Measurements from ENCODE around the gene SPAG6. TPM values are rescaled to one million over a fixed set of nuclear protein-coding genes. Genes with fewer than 3 reads are reported as not detected.

The SPAG6 gene
- total and polyA plus RNA-seq, 9 of the 15 experiments (the other 6 are each of a cell fraction or from before 2014, with no cell fraction given), result 3.5 to 23.1 (median 11.8) TPM

DNA sequence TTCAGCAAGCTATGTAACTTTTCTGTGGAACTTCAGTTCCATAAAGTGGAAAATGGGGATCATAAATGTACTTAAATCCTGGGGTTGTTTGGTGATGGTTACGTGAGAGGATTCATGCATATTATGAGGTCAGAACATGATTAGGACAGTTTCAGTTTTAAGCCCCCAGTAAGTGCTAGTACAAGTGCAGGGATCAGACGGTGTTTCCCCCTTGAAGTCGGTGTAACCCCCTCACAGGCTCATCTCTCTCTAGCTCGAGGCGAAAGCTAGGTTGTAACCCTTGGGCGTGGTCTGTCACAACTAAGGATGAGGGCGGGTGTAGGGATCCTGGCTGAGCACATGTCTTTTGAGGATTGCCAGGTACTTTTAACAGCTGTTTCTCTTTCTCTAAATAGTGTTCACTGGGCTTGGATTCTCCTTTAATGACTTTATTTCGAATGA is 84.7 kb downstream of the SPAG6 start:
- DNase-seq (ENCODE audit: extremely low read depth in 1 of 4, low spot score in 3 of 4) (peak; percentile 20 to 65 (median 43)), FAIRE-seq (peak; percentile 78), ATAC-seq (peak; percentile 80)
- H3K27ac ChIP-seq (ENCODE audit: extremely low read depth, low read depth, low read length), result peak overlapping the region; percentile 58; the same call in 2 of the 3 replicates
- no peaks in the 10 kb centered on the region for H3K9me3 ChIP-seq (replicated peaks; ENCODE audit: control insufficient read depth, insufficient read depth, low read depth, low read length)
- POLR2A ChIA-PET, result interaction anchor here (0.7 to 1.8 kb wide), 4 partner anchors 12 to 74 kb away, joined by 3 to 9 read pairs (median 3); no protein-coding TSS in a partner anchor
- no peaks in the 10 kb centered on the region for H3K79me2 ChIP-seq (ENCODE audit: control insufficient read depth, insufficient read depth, low read length)
- H3K36me3 ChIP-seq (ENCODE audit: control insufficient read depth, insufficient read depth, low read length), result no peaks in the 10 kb centered on the region
- H3K4me1 ChIP-seq (replicated peaks in 1 of 2; ENCODE audit: control insufficient read depth in 2 of 2, insufficient read depth in 2 of 2, low read length in 2 of 2), result peaks cover 9 to 52% of the 10 kb centered on the region in 2 experiments
- in situ Hi-C loops (cut with MboI), result no loop called here
- H3K9ac ChIP-seq (ENCODE audit: insufficient read depth in 1 of 2, low read depth in 2 of 2, low read length in 2 of 2), result peak overlapping the region; percentile 31 to 57; a peak in 3 of 4 replicates
- no peak overlapping the region for H3K4me3 ChIP-seq
- H3K27me3 ChIP-seq (ENCODE audit: control insufficient read depth in 2 of 2, insufficient read depth in 2 of 2, low read length in 2 of 2), result no peaks in the 10 kb centered on the region
- CTCF ChIA-PET (ENCODE audit: low intra/inter-chr PET ratio), result no interaction called here
- intact Hi-C loops (cut with micrococcal nuclease), result loop anchor here (10.0 kb wide), 1 partner anchor 415 kb away; no protein-coding TSS in a partner anchor
- H3K4me2 ChIP-seq (ENCODE audit: insufficient read depth, low read length), result peak overlapping the region; percentile 47
- H4K20me1 ChIP-seq (replicated peaks; ENCODE audit: control insufficient read depth, insufficient read depth, low read length), result no peaks in the 10 kb centered on the region
- 18% methylated on average over 8 of the region's 8 CpGs for WGBS (ENCODE audit: insufficient coverage, low coverage, missing lambda C conversion rate)
- no peaks in the 10 kb centered on the region for H3K9me1 ChIP-seq (ENCODE audit: control insufficient read depth, insufficient read depth, low read length)
- BruUV-seq (replicated peaks), result no TSS peak
- peak overlapping the region; percentile 95 for H2AFZ ChIP-seq (ENCODE audit: low read depth, low read length)
- TF ChIP-seq PHF21A (IDR thresholded peaks at IDR 0.05; ENCODE audit: borderline replicate concordance, low read depth) (no peak), FOSL1 (tag; conservative IDR thresholded peaks at IDR 0.05) (no peak), MYC (IDR thresholded peaks at IDR 0.05; ENCODE audit: low read depth, low read length) (peak; percentile 40; the same call in 1 of the 2 replicates), MYC (CRISPR knock-in tag; IDR thresholded peaks at IDR 0.05; ENCODE audit: borderline replicate concordance, low read depth) (no peak), EP400 (IDR thresholded peaks at IDR 0.05) (peak; percentile 42; the same call in 1 of the 2 replicates)
- TF ChIP-seq, protein P1, sequence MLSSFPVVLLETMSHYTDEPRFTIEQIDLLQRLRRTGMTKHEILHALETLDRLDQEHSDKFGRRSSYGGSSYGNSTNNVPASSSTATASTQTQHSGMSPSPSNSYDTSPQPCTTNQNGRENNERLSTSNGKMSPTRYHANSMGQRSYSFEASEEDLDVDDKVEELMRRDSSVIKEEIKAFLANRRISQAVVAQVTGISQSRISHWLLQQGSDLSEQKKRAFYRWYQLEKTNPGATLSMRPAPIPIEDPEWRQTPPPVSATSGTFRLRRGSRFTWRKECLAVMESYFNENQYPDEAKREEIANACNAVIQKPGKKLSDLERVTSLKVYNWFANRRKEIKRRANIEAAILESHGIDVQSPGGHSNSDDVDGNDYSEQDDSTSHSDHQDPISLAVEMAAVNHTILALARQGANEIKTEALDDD (IDR thresholded peaks at IDR 0.05), result 0 out of 2 replicates have a peak, but pooled peaks have one; percentile 45
- TF ChIP-seq, protein P2, sequence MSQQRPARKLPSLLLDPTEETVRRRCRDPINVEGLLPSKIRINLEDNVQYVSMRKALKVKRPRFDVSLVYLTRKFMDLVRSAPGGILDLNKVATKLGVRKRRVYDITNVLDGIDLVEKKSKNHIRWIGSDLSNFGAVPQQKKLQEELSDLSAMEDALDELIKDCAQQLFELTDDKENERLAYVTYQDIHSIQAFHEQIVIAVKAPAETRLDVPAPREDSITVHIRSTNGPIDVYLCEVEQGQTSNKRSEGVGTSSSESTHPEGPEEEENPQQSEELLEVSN (IDR thresholded peaks at IDR 0.05; ENCODE audit: borderline replicate concordance in 1 of 2, extremely low read depth in 1 of 2, insufficient read depth in 1 of 2, insufficient read length in 1 of 2, low read depth in 1 of 2, low read length in 1 of 2, poor library complexity in 1 of 2, severe bottlenecking in 1 of 2), result peak; percentile 51 to 78
- TF ChIP-seq, protein P3, sequence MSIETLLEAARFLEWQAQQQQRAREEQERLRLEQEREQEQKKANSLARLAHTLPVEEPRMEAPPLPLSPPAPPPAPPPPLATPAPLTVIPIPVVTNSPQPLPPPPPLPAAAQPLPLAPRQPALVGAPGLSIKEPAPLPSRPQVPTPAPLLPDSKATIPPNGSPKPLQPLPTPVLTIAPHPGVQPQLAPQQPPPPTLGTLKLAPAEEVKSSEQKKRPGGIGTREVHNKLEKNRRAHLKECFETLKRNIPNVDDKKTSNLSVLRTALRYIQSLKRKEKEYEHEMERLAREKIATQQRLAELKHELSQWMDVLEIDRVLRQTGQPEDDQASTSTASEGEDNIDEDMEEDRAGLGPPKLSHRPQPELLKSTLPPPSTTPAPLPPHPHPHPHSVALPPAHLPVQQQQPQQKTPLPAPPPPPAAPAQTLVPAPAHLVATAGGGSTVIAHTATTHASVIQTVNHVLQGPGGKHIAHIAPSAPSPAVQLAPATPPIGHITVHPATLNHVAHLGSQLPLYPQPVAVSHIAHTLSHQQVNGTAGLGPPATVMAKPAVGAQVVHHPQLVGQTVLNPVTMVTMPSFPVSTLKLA (conservative IDR thresholded peaks at IDR 0.05), result peak in 1 of 2 experiments; percentile 41; a peak in 1 of 4 replicates
- TF ChIP-seq, protein P4, sequence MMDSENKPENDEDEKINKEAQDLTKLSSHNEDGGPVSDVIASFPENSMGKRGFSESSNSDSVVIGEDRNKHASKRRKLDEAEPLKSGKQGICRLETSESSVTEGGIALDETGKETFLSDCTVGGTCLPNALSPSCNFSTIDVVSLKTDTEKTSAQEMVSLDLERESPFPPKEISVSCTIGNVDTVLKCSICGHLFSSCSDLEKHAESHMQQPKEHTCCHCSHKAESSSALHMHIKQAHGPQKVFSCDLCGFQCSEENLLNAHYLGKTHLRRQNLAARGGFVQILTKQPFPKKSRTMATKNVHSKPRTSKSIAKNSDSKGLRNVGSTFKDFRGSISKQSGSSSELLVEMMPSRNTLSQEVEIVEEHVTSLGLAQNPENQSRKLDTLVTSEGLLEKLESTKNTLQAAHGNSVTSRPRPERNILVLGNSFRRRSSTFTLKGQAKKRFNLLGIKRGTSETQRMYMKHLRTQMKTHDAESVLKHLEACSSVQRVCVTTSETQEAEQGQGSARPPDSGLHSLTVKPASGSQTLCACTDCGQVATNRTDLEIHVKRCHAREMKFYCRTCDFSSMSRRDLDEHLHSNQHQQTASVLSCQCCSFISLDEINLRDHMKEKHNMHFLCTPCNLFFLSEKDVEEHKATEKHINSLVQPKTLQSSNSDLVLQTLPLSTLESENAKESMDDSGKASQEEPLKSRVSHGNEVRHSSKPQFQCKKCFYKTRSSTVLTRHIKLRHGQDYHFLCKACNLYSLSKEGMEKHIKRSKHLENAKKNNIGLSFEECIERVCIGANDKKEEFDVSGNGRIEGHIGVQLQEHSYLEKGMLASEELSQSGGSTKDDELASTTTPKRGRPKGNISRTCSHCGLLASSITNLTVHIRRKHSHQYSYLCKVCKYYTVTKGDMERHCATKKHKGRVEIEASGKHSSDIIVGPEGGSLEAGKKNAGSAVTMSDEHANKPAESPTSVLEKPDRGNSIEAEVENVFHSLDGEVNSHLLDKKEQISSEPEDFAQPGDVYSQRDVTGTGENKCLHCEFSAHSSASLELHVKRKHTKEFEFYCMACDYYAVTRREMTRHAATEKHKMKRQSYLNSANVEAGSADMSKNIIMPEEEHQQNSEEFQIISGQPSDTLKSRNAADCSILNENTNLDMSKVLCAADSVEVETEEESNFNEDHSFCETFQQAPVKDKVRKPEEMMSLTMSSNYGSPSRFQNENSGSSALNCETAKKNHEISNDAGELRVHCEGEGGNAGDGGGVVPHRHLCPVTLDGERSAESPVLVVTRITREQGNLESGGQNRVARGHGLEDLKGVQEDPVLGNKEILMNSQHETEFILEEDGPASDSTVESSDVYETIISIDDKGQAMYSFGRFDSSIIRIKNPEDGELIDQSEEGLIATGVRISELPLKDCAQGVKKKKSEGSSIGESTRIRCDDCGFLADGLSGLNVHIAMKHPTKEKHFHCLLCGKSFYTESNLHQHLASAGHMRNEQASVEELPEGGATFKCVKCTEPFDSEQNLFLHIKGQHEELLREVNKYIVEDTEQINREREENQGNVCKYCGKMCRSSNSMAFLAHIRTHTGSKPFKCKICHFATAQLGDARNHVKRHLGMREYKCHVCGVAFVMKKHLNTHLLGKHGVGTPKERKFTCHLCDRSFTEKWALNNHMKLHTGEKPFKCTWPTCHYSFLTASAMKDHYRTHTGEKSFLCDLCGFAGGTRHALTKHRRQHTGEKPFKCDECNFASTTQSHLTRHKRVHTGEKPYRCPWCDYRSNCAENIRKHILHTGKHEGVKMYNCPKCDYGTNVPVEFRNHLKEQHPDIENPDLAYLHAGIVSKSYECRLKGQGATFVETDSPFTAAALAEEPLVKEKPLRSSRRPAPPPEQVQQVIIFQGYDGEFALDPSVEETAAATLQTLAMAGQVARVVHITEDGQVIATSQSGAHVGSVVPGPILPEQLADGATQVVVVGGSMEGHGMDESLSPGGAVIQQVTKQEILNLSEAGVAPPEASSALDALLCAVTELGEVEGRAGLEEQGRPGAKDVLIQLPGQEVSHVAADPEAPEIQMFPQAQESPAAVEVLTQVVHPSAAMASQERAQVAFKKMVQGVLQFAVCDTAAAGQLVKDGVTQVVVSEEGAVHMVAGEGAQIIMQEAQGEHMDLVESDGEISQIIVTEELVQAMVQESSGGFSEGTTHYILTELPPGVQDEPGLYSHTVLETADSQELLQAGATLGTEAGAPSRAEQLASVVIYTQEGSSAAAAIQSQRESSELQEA (IDR thresholded peaks at IDR 0.05; ENCODE audit: low read depth), result no peak
